Heart right ventricle (tissue), 16 donors: ENCODE data around the gene ZG16B. TPM values are rescaled to one million over a fixed set of nuclear protein-coding genes. Genes with fewer than 3 reads are reported as not detected.
A peak's percentile ranks its signal among the peaks of the same experiment; 100 is the strongest.

Experiments used
- ATAC-seq, 8 donors: fragments of 200-7000 bp; cut with Tn5 transposase; one replicate each; pipeline ENCODE4 v1.9.1; 2020; ENCODE audit warnings: mild to moderate bottlenecking in 8 of 8, moderate library complexity in 8 of 8, moderate number of reproducible peaks in 1 of 8
- DNase-seq, 2 donors: peaks; one replicate each; pipeline ENCODE4 v3.0.0-alpha.2; 2020
- H3K27ac ChIP-seq, 10 donors: fragments of 200-600 bp; sonication (generic) in 2 of 10; one replicate each; pipeline versions ENCODE4 v1.5.0 to v1.8.0; 2020 to 2022; ENCODE audit warnings: mild to moderate bottlenecking in 3 of 10
- H3K27me3 ChIP-seq, 7 donors: fragments of 200-600 bp; one replicate each; pipeline ENCODE4 v1.8.0; 2021 to 2022; ENCODE audit warnings: mild to moderate bottlenecking in 2 of 7
- H3K36me3 ChIP-seq, 9 donors: fragments of 200-600 bp; sonication (generic) in 1 of 9; one replicate each; pipeline versions ENCODE4 v1.5.0 to v1.8.0; 2020 to 2022; ENCODE audit warnings: mild to moderate bottlenecking in 2 of 9
- H3K4me1 ChIP-seq, 9 donors: fragments of 200-600 bp; sonication (generic) in 1 of 9; one replicate each; pipeline versions ENCODE4 v1.5.0 to v1.8.0; 2020 to 2022; ENCODE audit warnings: mild to moderate bottlenecking in 4 of 9
- H3K4me3 ChIP-seq, 10 donors: fragments of 200-600 bp; sonication (generic) in 2 of 10; one replicate each; pipeline versions ENCODE4 v1.5.0 to v1.8.0; 2020 to 2022; ENCODE audit warnings: mild to moderate bottlenecking in 7 of 10, moderate library complexity in 2 of 10
- H3K9me3 ChIP-seq, 11 donors: fragments of 200-600 bp in 10 of 11; sonication (generic) in 2 of 11; one replicate each; pipeline versions ENCODE4 v1.5.0 to v1.8.0; 2013 to 2022; ENCODE audit warnings: mild to moderate bottlenecking in 2 of 11, control low read depth in 1 of 11, moderate library complexity in 1 of 11
- WGBS, 2 donors: extraction: QIAGEN DNeasy Blood & Tissue Kit; methylation state at CpG; one replicate each; pipeline ENCODE4 v1.1.7; 2013; ENCODE audit warnings: inconsistent platforms in 1 of 2; 5-methylcytosine and 5-hydroxymethylcytosine counted together
- intact Hi-C, 10 donors: fragments of 100-400 bp; cut with DNase I; formaldehyde crosslinking; loops; one replicate each; pipeline versions ENCODE4 v1.11.1 to v1.14.2; 2022
- polyA plus RNA-seq, 2 donors: library from polyadenylated mRNA; stranded (reverse); fragments of 200-250 nt; gene quantifications; one replicate each; pipeline ENCODE4 v1.2.3, GENCODE V29; 2013
- total RNA-seq, 10 donors: library from RNA; stranded (reverse); fragmentation: NEBNext Ultra II Directional in 3 of 10; extraction: Animal tissue kit (Norgen Biotek cat#: 25700) in 3 of 10; gene quantifications; one replicate each; pipeline versions ENCODE4 v1.2.1 to v1.2.4, GENCODE V29; 2021 to 2023
- TF ChIP-seq, protein P1 (sequence below), 9 donors: fragments of 200-600 bp; sonication (generic) in 2 of 9; IDR thresholded peaks; one replicate each; pipeline versions ENCODE4 v1.5.0 to v1.8.0; 2021 to 2022; ENCODE audit warnings: antibody characterized with exemption in 9 of 9, mild to moderate bottlenecking in 5 of 9, moderate library complexity in 1 of 9
- donor health status: Arrhythmogenic right ventricular cardiomyopathy.
- donor health status: ischemic (EF 13 %, LVEDD 7.1; RV severe dilation, severe dysfunction).
- donor health status: healthy with polysubstance abuse.
- donor health status: DM: no; HTN: yes; CAD: no.
- donor health status: DM: no; HTN: no; CAD: no.
- donor health status: ischemic (EF 25% LVEDD 6.9; RV normal size, moderate dysfunction).
- donor health status: ischemic (EF 25% LVEDD 5.7; RV mildly dilated, moderate dysfunction).
- donor health status: healthy.
- donor health status: DM: yes; HTN: yes; CAD: no.
- donor health status: Ischemic cardiomyopathy.
- donor health status: ischemic (EF 35%, LVEDD 5.7; RV mildly dilated, moderate dysfunction).
- donor health status: nonischemic (EF 11% LVEDD 7.7; RV severe dilation, severe dysfunction).
- donor health status: DM: yes; HTN: yes; CAD: no.
- donor health status: PGD.
- donor health status: ischemic (EF 29% LVEDD 5.4; RV normal size, mild dysfunction).
- donor health status: nonischemic (EF 23%, LVEDD 6.1; RV moderate dilation, normal function).

ZG16B gene
- total and polyA plus RNA-seq, 12 donors: 0.07 to 0.88 (median 0.44) TPM; not detected in 9

DNA sequence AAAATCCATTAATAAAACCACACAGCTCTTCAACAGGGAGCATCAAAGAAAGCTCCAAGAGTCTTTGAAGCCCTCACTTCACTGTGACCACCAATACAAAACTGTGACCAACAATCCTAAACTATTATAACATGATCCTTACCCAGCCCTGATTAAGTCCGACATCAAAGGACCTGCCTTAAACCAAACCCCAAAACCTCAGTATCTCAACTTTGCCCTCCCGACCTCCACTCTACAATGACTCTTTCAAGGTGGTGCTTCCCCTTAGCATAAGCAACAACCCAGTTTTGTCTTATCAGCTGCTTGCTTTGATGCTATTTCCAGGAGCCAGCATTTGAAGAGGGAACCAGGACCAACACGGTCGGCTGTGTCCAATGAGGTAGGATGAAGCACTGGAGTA is 36.3 kb downstream of the ZG16B start:
- DNase-seq: no peak

DNA sequence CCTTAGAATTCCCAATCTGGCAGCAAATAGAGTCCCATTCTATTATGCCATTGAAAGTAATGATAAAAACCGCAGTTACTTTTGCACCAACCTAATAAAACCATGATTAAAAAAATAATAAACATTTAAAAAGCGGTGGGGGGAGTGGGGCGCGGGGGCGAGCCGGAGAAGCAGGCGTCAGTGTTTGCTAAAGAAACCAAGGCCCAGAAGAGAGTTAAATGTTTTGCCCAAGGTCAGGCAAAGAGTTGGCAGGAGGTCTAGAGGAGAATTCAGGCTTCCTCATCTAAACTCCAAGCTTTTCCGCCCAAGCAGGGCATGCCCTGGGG is 37.5 kb downstream of the ZG16B start:
- no peak for ATAC-seq
- Histone ChIP-seq H3K27me3 (no peaks in the 10 kb centered on the region), H3K4me3 (peak overlapping the region; percentile 45 to 86 (median 65)), H3K36me3 (no peaks in the 10 kb centered on the region), H3K4me1 (peaks cover 0 to 13% (median 5%) of the 10 kb centered on the region in 9 donors), H3K27ac (peak overlapping the region; percentile 89 to 98 (median 95)), H3K9me3 (no peaks in the 10 kb centered on the region)
- intact Hi-C loops: loop anchor here in 2 of 10 donors (2.0 to 10.0 kb wide), 2 partner anchors 25 to 93 kb away; partner anchors contain the start of gene ELOB (in 1 of the 2)
- WGBS, 2 donors: 38 to 46% methylated on average over 8 of the region's 8 CpGs
- TF ChIP-seq, protein P1, sequence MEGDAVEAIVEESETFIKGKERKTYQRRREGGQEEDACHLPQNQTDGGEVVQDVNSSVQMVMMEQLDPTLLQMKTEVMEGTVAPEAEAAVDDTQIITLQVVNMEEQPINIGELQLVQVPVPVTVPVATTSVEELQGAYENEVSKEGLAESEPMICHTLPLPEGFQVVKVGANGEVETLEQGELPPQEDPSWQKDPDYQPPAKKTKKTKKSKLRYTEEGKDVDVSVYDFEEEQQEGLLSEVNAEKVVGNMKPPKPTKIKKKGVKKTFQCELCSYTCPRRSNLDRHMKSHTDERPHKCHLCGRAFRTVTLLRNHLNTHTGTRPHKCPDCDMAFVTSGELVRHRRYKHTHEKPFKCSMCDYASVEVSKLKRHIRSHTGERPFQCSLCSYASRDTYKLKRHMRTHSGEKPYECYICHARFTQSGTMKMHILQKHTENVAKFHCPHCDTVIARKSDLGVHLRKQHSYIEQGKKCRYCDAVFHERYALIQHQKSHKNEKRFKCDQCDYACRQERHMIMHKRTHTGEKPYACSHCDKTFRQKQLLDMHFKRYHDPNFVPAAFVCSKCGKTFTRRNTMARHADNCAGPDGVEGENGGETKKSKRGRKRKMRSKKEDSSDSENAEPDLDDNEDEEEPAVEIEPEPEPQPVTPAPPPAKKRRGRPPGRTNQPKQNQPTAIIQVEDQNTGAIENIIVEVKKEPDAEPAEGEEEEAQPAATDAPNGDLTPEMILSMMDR (IDR thresholded peaks at IDR 0.05): no peak
- no peak for DNase-seq

More for the DNA sequence above, 36.3 kb downstream of the ZG16B start:
- TF ChIP-seq, protein P1 (IDR thresholded peaks at IDR 0.05): no peak
- H3K4me1 ChIP-seq: peaks cover 0 to 13% (median 5%) of the 10 kb centered on the region in 9 donors
- H3K36me3 ChIP-seq: no peaks in the 10 kb centered on the region
- no peak for ATAC-seq
- 53 to 72% methylated on average over 4 of the region's 4 CpGs for WGBS, 2 donors
- no peak overlapping the region for H3K4me3 ChIP-seq
- no peak overlapping the region for H3K27ac ChIP-seq
- intact Hi-C loops: loop anchor here in 2 of 10 donors (2.0 to 10.0 kb wide), 2 partner anchors 24 to 92 kb away; partner anchors contain the start of gene ELOB (in 1 of the 2)
- H3K27me3 ChIP-seq: peaks cover 0 to 9% (median 0%) of the 10 kb centered on the region in 7 donors
- H3K9me3 ChIP-seq: peaks cover 0 to 1% (median 0%) of the 10 kb centered on the region in 11 donors

DNA sequence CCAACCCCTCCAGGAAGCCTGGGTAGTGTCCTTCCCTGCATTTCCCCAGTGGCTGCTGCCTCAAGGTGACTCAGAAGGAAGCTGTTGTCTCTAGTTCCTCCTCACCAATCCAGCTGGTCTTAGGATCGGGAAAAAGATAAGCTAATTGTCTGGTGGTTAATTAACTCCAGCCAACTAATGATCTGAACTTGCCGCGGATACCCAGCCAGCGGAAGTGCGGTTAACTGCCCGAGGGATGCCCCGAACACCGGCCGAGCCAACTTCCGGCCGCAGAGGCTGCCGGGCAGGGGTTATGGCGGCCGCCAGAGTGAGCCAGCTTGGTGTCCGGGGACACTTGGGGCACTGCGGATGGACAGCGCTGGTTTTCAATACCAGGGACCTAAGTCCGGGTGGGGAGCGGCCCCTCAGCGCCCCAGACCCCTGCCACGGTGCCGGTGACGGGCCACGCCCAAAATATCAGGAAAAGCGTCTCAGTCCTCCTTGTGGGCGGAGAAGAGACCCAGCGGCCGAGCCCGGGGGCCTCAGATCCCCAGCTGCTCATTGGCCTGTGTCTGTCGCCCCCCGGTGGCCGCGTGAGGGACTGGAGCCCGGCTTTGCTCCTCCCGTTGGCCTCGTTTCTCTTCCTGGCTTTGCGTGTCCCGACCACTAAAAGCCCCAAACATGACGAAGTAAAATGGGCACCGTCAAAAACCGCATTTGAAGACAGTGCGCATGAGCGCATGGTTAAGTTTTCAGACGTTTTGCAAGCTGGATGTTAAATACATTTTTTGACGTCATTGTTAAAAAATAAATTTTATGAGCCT is 38.1 kb downstream of the ZG16B start:
- Histone ChIP-seq H3K36me3 (no peaks in the 10 kb centered on the region), H3K9me3 (no peaks in the 10 kb centered on the region), H3K27ac (peak overlapping the region; percentile 89 to 98 (median 95)), H3K4me1 (peaks cover 0 to 13% (median 5%) of the 10 kb centered on the region in 9 donors), H3K27me3 (no peaks in the 10 kb centered on the region), H3K4me3 (peak overlapping the region; percentile 45 to 86 (median 65))
- peak; percentile 96 to 99 (median 98) for ATAC-seq
- peak; percentile 95 for DNase-seq
- intact Hi-C loops: loop anchor here in 6 of 10 donors (1.0 to 10.0 kb wide), 6 partner anchors 25 to 93 kb away; partner anchors contain the start of genes ELOB (in 1 of the 6) and FLYWCH1 (in 1 of the 6)
- 0 to 1% methylated on average over 45 of the region's 45 CpGs for WGBS, 2 donors
- TF ChIP-seq, protein P1 (IDR thresholded peaks at IDR 0.05): peak; percentile 98 to 100 (median 99)

DNA sequence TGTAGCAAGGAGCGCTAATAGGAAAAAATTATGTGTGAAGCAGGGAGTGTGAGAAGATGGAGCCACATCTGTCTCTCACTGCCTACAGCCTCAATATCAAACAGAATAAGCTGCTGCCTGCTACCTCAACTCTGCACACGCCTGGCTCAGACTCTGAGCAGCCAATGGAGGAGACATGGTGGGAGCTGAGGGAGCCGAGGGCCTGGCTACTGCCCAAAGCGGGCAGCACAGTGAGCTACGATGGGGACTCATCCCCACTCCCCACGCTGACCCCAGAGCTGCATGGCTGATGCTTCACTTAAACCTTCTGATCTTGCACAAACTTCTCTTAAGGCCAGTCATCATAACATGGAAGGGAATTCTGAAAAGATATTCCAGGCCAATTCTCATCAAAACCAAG is 41.8 kb downstream of the ZG16B start:
- intact Hi-C loops: loop anchor here in 3 of 10 donors (5.0 kb wide), 3 partner anchors 40 to 55 kb away; partner anchors contain the start of gene FLYWCH1 (in 1 of the 3)
- Histone ChIP-seq H3K9me3 (no peaks in the 10 kb centered on the region), H3K4me1 (peaks cover 0 to 23% (median 7%) of the 10 kb centered on the region in 9 donors), H3K4me3 (no peak overlapping the region), H3K36me3 (no peaks in the 10 kb centered on the region), H3K27me3 (no peaks in the 10 kb centered on the region), H3K27ac (no peak overlapping the region)
- DNase-seq (no peak), ATAC-seq (no peak)
- WGBS, 2 donors: 72 to 76% methylated on average over 6 of the region's 6 CpGs
- TF ChIP-seq, protein P1 (IDR thresholded peaks at IDR 0.05): no peak
